ENCODE data around the gene PLCB3.
A peak's percentile ranks its signal among the peaks of the same experiment; 100 is the strongest.
"Not testable (repeated sequence)": the region's sequence is repeated elsewhere in the genome, so short reads cannot be mapped to it uniquely, and the experiment has no call there.

The PLCB3 gene

DNA sequence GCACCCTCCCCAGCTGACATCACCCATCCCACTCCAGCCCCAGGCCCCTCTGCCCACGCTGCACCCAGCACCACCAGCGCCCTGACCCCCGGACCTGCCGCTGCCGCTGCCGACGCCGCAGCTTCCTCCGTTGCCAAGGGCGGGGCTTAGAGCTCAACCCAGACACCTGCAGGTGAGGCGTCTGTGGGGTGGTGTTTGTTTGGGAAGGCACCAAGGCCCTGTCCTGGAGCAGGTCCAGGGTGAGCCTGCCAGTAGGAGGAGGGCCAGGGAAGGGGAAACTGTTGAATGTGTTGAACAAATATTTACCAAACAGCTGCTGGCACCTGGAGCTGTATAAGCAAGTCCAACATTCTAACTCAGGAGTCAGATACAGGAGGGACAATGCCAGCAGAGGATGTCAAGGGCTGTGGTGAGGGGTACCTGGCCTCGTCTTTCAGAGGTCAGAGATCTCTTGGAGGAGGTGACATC, 13.8 kb upstream of the PLCB3 start:
- no peak for DNase-seq (ENCODE audit: low read depth)

DNA sequence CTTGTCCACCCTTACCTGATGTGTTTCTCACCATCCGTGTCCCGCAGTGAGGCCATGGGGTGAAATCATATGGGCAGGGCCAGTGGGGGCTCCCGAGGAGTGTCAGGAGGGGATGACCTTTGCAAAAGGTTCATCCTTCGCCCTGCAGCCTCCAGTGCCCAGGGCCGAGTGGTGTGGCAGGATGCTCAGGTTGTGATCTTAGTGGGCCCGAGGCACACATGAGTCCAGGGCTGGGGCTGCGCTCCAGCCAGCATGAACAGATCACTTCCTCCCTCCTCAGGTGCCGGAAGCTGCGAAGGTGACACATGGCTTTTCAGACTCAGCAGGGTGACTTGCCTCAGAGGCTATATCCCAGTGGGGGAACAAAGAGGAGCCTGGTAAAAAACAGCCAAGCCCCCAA, 13.3 kb upstream of the PLCB3 start:
- DNase-seq (ENCODE audit: low read depth) = no peak

GRCh38 chr11:64238999-64239398, 12.3 kb upstream of the PLCB3 start:
- DNase-seq (ENCODE audit: low read depth) = no peak

DNA sequence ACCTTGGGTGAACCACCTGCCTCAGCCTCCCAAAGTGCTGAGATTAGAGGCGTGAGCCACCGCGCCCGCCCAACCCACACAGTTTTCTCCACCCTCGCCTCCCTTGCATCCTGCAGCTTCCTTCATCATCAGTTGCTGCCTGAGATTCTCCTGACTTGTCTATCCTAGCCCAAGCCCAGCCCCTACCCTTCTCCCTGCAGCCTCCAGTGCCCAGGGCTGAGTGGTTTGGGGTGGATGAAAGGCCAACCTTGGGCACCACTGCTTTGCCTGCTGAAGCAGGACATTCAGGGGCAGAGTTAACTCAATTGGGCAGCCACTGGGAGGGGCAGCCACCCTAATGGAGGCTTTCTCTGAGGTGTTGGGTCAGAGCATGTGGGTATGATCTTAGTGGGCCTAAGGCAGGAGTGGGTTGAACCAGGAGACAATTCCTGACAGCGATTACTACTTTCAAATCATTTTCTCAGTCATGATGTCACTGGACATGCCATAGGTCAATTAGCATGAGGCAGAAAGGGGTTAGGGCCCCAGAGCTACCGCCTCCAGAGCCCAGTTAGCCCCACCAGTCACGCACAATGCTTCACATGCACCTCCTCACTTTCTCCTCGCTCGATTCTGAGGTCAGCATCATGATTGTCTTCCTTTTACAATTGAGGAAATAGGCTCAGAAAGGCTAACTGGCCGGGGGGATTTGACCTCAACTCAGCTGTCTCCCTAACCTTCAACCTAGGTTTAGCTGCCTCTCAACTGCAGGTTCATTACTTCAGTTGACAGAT, 11.5 kb upstream of the PLCB3 start:
- no peak for DNase-seq (ENCODE audit: low read depth)

- DNase-seq (ENCODE audit: low read depth) = peak; percentile 97
These were observed 10.7 kb upstream of the PLCB3 start, which contains the start of gene FKBP2 for GRCh38 chr11:64240435-64241240. FKBP2 (plus strand) TSS chr11:64241095; CDS start chr11:64242388, 1,293 bp downstream.

DNA sequence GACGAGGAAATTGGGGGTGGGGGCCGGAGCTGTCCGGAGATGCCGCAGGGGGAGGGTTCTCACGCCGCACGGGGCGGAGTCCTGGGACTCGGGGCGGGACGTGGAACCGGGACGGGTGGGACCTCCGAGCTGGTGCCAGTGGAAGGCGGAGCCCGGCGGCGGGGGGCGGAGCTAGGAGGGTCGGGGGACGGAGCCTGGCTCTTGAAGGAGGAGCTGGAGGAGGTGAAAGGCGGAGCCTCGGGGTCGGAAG, 10.2 kb upstream of the PLCB3 start:
- DNase-seq (ENCODE audit: low read depth) = peak; percentile 99

- peak; percentile 42 for DNase-seq (ENCODE audit: low read depth)
These were observed 9.6 kb upstream of the PLCB3 start for GRCh38 chr11:64241491-64242374.

DNA sequence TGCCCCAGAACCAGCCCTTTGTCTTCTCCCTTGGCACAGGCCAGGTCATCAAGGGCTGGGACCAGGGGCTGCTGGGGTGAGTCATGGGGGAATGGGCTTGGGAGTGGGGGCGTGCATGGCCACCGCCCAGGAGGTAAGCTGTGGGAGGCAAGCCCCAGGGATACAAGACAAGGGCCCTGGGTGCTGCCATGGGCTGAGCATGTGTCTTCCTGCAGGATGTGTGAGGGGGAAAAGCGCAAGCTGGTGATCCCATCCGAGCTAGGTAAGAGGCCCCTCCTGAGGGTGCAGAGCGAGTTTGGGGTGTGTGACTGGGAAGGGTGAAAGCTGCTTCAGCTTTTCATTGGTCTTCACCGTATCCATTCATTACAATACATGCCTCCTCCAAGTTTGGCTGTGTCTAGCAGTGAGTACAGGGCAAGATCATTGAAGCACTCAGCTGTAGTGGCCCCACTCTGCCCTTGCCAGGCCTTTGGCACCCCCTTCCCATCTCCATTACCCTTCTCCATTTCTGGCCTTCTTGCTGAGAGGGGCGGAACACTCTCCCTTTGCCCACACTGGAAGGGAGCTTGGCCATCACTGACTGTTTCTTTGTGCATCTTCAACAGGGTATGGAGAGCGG, 8.0 kb upstream of the PLCB3 start:
- DNase-seq (ENCODE audit: low read depth) = no peak

GRCh38 chr11:64244107-64244506, 7.2 kb upstream of the PLCB3 start:
- DNase-seq (ENCODE audit: low read depth) = no peak

- no peak for DNase-seq (ENCODE audit: low read depth)
These were observed 6.4 kb upstream of the PLCB3 start for GRCh38 chr11:64244966-64245365.

- DNase-seq (ENCODE audit: low read depth) = no peak
These were observed 5.9 kb upstream of the PLCB3 start for GRCh38 chr11:64245401-64245796.

DNA sequence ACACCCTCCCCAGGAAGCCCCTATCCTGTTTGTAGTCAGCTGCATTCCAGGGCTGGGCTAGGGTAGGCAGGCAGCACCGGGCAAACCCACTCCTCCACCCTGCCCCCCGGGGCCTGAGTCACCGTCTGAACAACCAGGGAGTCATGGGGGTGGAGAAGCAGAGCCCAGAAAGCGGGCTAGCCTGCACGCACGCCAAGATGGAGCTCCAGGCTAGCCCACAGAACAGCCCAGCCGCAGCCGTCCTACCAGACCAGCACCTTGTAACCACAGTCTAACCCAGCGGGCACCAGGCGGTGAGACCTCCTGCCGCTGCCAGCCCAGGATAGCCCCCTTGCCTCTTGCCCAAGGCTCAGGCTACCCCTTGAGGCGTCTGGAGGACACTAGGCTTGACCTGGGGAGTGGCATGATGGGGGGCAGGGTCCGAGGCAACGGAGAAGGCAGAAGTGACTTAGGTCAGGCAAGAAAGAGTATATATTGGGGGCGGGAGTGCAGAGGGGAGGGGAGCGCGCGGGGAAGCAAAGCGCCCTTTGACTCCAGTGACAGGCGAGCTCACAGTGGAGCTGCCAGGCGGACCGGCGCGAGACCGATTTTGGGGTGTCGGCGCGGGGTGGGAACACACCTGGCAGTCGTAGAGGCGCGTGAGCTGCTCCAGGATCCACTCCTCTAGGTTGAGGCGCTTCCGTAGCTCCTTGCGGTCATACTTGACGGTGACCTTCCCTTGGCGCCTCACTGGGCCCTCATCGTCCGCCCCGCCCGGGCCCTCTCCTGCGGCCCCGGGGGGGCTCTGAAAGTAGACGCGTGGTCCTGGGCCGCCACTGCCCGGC, 5.3 kb upstream of the PLCB3 start:
- peak; percentile 91 for DNase-seq (ENCODE audit: low read depth)

- not testable (repeated sequence) for DNase-seq (ENCODE audit: low read depth)
These were observed 4.8 kb upstream of the PLCB3 start for GRCh38 chr11:64246621-64246870.

DNA sequence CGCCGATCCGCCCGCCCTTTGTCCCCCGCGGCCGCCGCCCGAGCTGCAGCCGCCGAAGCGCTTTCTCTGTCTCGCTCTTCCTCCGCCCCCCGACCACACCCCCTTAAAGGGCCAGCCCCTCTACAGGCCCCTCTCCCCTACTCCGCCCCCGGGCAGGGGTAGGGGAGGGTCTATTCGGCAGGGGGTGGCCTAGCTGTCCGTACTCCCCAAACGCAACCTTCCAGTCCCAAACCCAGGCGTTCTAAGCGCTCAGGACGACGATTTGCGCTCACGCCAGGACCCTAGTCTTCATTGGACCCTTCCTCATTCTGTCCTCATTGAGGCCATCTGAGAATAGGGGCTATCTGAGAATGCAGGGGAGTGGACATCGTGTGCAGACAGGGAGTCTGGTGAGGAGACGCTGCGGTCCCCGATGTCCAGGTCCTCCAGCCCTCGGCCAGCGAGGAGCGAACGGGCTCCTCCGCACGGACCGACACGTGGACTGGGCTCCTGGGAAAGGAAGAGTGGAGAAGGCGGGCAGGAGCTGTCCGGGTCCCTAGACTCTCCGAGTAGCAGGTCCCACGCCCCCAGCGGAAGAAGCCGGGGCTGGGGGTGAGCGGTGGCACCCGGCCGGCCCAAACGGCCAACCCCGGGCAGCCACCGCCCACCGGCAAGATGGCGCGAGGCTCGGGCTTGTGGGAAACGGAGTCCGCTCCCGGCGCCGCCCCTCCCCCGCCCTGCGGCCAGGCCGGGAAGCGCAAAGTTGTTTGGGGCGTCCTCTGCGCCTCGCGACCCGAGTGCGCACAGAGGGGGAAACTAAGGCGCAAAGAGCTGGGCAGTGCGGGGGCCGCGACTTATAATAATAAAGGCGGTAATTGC, 4.2 kb upstream of the PLCB3 start, which contains the start of gene PPP1R14B:
Gene PPP1R14B (minus strand): TSS at position 73 of the 858 bp plus-strand sequence. CDS start 270 bp downstream, outside the sequence.
- peak; percentile 88 for DNase-seq (ENCODE audit: low read depth)

- no peak for DNase-seq (ENCODE audit: low read depth)
These were observed 3.4 kb upstream of the PLCB3 start for GRCh38 chr11:64247729-64248531.

GRCh38 chr11:64248578-64248977, 2.8 kb upstream of the PLCB3 start:
- DNase-seq (ENCODE audit: low read depth) = no peak

DNA sequence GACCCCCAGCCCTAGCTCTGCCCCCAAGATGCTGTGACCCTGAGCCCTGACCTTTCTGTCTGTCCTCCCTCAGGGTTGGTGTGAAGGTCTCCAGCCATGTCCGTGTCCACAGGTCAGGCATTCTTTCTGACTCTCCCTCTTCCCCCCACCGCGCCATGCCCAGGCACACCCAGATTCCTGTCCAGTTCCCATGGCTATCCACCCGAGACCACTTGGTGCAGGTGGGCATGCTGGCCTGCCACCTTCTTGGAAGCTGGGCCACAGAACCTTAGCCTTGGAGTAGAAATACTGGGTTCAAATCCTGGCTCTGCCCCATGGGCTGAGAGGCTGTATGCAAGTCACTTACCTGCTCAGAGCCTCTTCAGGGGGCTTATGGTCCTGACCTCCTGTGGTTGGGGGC, 2.3 kb upstream of the PLCB3 start:
- DNase-seq (ENCODE audit: low read depth) = no peak

GRCh38 chr11:64249563-64250414, 1.5 kb upstream of the PLCB3 start:
- DNase-seq (ENCODE audit: low read depth) = no peak

Data from iris pigment epithelial cell (primary cell).